HG02678 (cell line): Measurements from ENCODE around the gene PLA2G2D.
A peak's percentile ranks its signal among the peaks of the same experiment; 100 is the strongest.

Experiments used
- ATAC-seq: cut with Tn5 transposase; IDR thresholded peaks from one replicate; pipeline ENCODE4 v1.9.1; 2021; ENCODE audit warnings: mild to moderate bottlenecking, moderate library complexity; ENCODE audit not compliant: unreplicated experiment

PLA2G2D gene

GRCh38 chr1:20089328-20090077 is 29.8 kb downstream of the PLA2G2D start:
- ATAC-seq = no peak

DNA sequence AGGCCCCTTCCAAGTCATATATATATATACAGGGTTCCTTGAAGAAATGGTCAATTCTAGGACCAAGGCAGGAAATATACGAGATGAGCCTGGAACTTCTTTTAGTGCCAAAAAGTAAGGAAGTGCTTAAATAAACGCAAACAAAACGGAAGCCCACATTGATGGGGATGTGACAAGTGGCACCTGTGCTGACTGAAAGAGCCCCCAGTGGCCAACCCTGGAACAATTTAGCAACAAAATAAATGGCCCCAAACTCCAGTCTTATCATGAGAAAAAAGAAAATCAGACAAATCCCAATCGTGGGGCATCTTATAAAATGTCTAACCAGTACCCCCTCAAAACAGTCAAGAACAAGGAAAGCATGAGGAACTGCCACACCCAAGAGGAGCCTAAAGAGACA is 31.7 kb downstream of the PLA2G2D start:
- no peak for ATAC-seq

DNA sequence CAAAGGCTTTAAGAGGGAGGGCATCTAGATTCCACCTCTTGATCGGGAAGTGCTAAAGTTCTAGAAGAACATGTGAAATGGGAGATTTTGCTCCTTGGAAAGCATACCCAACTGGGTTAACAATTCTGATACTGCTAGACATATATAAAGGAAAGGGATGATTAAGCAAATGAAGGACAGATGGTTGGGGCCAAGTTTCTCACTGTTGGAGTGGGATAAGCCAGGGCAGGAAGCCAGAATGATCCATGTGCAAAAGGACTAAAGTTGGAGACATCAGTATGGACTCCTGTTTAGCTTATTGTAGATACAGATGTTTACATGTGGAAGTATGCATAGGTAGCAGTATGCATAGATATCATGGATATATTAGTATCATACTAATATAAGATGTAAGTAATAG is 32.5 kb downstream of the PLA2G2D start:
- no peak for ATAC-seq

DNA sequence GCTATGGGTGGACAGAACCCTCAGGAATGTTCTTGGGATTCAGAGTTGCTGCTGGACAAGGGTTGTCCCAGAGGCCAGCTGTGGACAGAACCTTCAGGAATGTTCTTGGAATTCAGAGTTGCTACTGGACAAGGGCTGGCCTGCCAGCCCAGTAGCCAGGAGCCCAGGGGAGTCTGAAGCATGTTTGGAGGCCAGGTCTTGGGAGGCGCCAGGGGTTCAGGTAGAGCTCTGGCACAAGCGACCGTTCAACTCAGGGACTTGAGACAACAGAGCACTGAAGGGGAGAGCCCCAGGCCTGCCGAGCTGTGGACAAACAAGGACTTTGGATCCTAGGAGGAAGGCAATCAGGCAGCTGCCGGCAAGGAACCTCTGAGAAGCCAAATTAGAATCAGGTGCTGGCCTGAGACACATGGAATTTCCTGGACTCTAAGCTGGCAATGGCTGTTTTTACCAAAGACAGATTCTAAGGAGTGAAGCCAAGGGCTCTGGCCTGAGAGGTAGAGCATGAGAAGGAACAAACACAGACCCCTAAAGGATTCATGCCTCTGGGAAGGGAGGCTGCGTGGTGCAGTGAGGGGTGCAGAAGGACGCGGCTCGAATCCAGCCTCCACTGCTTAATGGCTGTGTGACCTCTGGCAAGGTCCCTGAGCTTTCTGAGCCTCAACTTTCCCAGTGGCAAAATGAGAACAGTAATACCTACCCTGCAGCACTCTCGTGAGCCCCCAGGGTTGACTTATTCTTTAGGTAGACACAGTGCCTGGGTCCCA is 36.0 kb downstream of the PLA2G2D start:
- ATAC-seq = no peak

GRCh38 chr1:20082772-20083171 is 36.6 kb downstream of the PLA2G2D start:
- ATAC-seq = no peak

DNA sequence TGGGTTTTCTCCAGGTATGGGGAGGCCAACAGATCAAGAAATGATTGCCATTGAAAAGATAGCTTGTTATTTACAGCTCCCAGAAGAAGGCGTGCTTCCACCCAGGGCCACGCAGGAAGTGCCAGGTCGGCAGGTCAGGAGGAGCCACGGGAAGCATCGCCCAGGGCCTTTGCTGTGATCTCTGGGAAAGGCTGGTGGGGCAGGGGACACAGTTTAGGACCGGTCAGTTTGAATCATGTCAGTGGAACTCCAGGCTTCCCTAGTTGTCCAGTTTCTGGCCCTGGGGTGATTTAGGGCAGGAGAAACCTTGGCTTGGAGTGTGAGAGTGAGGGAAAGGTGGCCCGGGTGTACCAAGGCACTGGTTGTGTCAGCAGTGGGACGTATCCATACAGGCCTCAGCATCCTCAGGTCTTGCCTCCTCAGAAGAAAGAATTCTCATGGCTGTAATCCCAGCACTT is 38.0 kb downstream of the PLA2G2D start:
- no peak for ATAC-seq

GRCh38 chr1:20080441-20081352 is 38.6 kb downstream of the PLA2G2D start:
- ATAC-seq = peak; percentile 51

- no peak for ATAC-seq
Measured at GRCh38 chr1:20079661-20080305, 39.6 kb downstream of the PLA2G2D start.

- no peak for ATAC-seq
Measured at GRCh38 chr1:20078711-20079110, 40.6 kb downstream of the PLA2G2D start.

DNA sequence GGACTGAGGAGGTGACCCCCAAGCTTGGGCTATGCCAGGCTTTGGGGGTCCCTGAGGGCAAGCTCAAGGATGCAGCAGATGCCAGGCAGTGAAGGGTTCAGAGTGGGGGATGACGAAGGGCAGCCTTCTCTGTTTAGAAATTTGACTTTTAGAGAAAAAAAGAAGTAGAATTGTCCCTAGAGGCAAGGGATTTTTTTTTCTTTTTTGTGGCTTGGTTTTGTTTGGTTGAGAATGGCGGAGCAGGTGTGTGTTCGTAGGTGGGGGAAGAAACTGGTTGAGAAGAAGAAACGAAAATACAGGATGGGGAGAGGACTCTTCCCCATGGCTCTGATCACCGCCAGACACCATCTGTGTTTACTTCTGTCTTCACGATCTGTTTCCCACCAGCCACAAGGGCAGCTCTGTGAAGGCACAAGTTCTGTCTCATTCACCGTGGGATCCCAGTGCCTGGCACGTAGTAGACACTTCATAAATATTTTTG is 41.1 kb downstream of the PLA2G2D start:
- ATAC-seq = peak; percentile 48

GRCh38 chr1:20076710-20077461 is 42.5 kb downstream of the PLA2G2D start:
- no peak for ATAC-seq

DNA sequence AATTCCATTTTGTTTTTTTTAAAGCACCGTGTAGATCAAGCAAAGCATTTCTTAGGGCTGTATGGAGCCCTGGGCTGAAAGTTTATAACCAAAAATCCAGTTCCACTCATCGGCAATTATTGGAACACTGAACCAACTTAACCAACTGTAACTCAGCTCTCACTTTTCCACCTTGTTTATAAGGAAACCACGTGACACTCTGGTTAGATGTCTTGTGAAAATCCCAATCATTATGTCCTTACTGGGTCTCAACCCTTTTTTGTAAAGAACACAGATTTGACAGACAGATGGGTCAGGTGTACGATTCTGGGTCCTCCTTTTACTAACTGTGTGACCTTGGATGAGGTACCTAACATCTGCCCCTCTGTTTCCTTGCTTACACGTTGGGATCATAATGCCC is 43.1 kb downstream of the PLA2G2D start:
- no peak for ATAC-seq

GRCh38 chr1:20075345-20075744 is 44.0 kb downstream of the PLA2G2D start:
- ATAC-seq = no peak

GRCh38 chr1:20074725-20075171 is 44.6 kb downstream of the PLA2G2D start:
- ATAC-seq = no peak

DNA sequence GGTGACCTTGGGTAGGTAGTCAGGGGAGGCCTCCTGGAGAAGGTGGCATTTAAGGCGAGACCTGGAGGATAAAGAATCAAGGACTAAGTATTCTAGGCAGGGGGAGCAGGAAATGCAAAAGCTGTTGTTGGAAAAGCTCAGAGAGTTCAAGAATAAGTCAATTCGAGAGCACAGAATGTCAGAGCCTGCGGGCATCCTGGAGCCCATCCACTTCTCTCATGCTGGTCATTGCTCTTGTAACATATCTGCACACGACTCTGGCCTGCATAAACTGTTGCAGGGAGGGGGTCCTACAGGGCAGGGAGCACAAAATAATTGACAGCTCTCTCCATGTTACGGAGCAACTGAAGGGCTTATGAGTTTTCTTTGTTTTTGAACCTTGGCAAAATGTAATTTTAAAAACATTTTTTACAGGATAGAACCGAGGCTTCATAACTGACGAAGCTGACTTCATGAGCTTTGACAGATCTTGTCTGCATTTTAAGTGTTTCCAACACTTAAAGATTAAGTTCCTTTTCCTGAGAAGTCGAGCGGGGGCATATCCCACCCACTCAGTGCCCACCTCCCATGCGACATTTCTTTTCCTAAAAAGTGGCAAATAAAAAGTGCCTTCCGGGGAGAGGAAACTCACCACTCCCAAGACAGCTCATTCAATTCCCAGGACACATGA is 45.1 kb downstream of the PLA2G2D start:
- ATAC-seq = no peak

- ATAC-seq = no peak
Measured at GRCh38 chr1:20073256-20073655, 46.1 kb downstream of the PLA2G2D start.

DNA sequence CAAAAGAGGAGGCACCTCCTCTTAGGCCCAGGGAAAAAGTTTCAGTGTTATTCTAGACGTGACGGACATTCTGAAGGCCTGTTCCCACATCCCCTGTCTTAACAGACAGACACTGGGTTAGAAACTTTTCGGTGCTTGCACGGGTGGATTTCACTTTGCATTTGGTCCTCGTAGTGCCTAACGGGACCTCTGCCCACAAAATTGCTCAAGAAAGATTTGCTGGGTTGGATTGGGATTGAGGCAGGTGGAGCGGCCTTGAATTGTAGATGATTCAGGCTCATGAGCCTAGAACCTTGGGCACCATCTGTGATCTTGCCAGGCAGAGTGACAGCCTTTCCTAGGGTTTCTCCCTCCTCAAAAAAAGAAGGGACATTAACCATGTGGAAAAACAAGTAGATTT is 46.6 kb downstream of the PLA2G2D start:
- ATAC-seq = no peak

- no peak for ATAC-seq
Measured at GRCh38 chr1:20071416-20071815, 47.9 kb downstream of the PLA2G2D start.

GRCh38 chr1:20070357-20070756 is 49.0 kb downstream of the PLA2G2D start:
- no peak for ATAC-seq
